Natural killer cell (primary cell): ENCODE data around the gene PPFIBP2. TPM values are rescaled to one million over a fixed set of nuclear protein-coding genes. Genes with fewer than 3 reads are reported as not detected.

Experiments
- ATAC-seq, 3 donors: fragments of 150-1000 bp in 2 of 3; fragments of 200-7000 bp in 1 of 3; cut with Tn5 transposase; 1 replicate in 1 of 3; 2 replicates in 2 of 3; pipeline ENCODE4 v1.10.0; 2021; ENCODE audit warnings: mild to moderate bottlenecking in 2 of 3, moderate library complexity in 2 of 3
- DNase-seq, 2 donors: peaks; one replicate each; pipeline versions ENCODE4 v3.0.0 to v3.0.0-alpha.2; 2013 to 2021; ENCODE audit warnings: mixed read lengths in 1 of 2
- H3K27ac ChIP-seq: one replicate; pipeline ENCODE4 v1.5.1; 2013; ENCODE audit warnings: mild to moderate bottlenecking, low read length
- H3K27me3 ChIP-seq: one replicate; pipeline ENCODE4 v1.6.1; 2013; ENCODE audit warnings: low read length; ENCODE audit not compliant: control insufficient read depth, insufficient read depth
- H3K36me3 ChIP-seq: one replicate; pipeline ENCODE4 v1.6.1; 2013; ENCODE audit warnings: low read length; ENCODE audit not compliant: control insufficient read depth, insufficient read depth
- H3K4me1 ChIP-seq: one replicate; pipeline ENCODE4 v1.6.1; 2013; ENCODE audit warnings: low read length; ENCODE audit not compliant: control insufficient read depth, insufficient read depth
- H3K4me3 ChIP-seq: one replicate; pipeline ENCODE4 v1.5.1; 2013; ENCODE audit warnings: low read length
- H3K9me3 ChIP-seq: one replicate; pipeline ENCODE4 v1.6.1; 2013; ENCODE audit warnings: low read length; ENCODE audit not compliant: control insufficient read depth, insufficient read depth
- H3K27ac Mint-ChIP-seq, 2 donors: one replicate each; pipeline ENCODE4 v1.8.0; 2022; ENCODE audit warnings: mild to moderate bottlenecking in 2 of 2, mixed read lengths in 2 of 2, moderate library complexity in 1 of 2
- H3K27me3 Mint-ChIP-seq, 2 donors: one replicate each; pipeline ENCODE4 v1.8.0; 2022; ENCODE audit warnings: low read depth in 2 of 2, mixed read lengths in 2 of 2
- H3K36me3 Mint-ChIP-seq: one replicate; pipeline ENCODE4 v1.8.0; 2022; ENCODE audit warnings: mixed read lengths
- H3K4me1 Mint-ChIP-seq, 2 donors: one replicate each; pipeline ENCODE4 v1.8.0; 2022; ENCODE audit warnings: mixed read lengths in 2 of 2
- H3K4me3 Mint-ChIP-seq: one replicate; pipeline ENCODE4 v1.8.0; 2022; ENCODE audit warnings: mild to moderate bottlenecking, moderate library complexity, mixed read lengths
- H3K9me3 Mint-ChIP-seq, 2 donors: one replicate each; pipeline ENCODE4 v1.8.0; 2022; ENCODE audit warnings: mixed read lengths in 2 of 2
- CTCF ChIP-seq: fragments of 200-600 bp; IDR thresholded peaks from one replicate; pipeline ENCODE4 v1.8.0; 2022; ENCODE audit warnings: antibody characterized with exemption
- WGBS: methylation state at CpG from one replicate; pipeline ENCODE4 v1.1.7; 2013; ENCODE audit warnings: missing lambda C conversion rate; ENCODE audit not compliant: insufficient coverage; 5-methylcytosine and 5-hydroxymethylcytosine counted together
- intact Hi-C: fragments of 100-400 bp; cut with micrococcal nuclease; formaldehyde crosslinking; loops from one replicate; pipeline ENCODE4 v1.14.2; 2022
- total RNA-seq, 4 donors: library from RNA; stranded (reverse); fragments of 120-200 nt in 1 of 4; gene quantifications; one replicate each; pipeline versions ENCODE4 v1.2.3 to v1.2.4, GENCODE V29; 2013 to 2022

Gene PPFIBP2
- total RNA-seq, 3 donors from 2014 or later (not counting 1 experiment from before 2014, with no cell fraction given): 15.1 to 23.7 (median 23.1) TPM

GRCh38 chr11:7651700-7652099 lies 137.9 kb downstream of the PPFIBP2 start:
- Histone ChIP-seq H3K27me3 (no peaks in the 10 kb centered on the region), H3K36me3 (peaks cover 21% of the 10 kb centered on the region), H3K4me3 (no peak overlapping the region), H3K9me3 (no peaks in the 10 kb centered on the region), H3K4me1 (no peaks in the 10 kb centered on the region), H3K27ac (no peak overlapping the region)
- no peaks in the 10 kb centered on the region for H3K9me3 Mint-ChIP-seq
- H3K4me1 Mint-ChIP-seq: no peaks in the 10 kb centered on the region
- DNase-seq (no peak), ATAC-seq (no peak)
- no peaks in the 10 kb centered on the region for H3K27me3 Mint-ChIP-seq
- intact Hi-C loops: no loop called here
- H3K27ac Mint-ChIP-seq: no peak overlapping the region
- H3K4me3 Mint-ChIP-seq: no peak overlapping the region
- no peaks in the 10 kb centered on the region for H3K36me3 Mint-ChIP-seq
- TF ChIP-seq CTCF: no peak
- WGBS: 95% methylated on average over 9 of the region's 9 CpGs

GRCh38 chr11:7654195-7654705 lies 140.5 kb downstream of the PPFIBP2 start:
- no peaks in the 10 kb centered on the region for H3K36me3 Mint-ChIP-seq
- no peak for TF ChIP-seq CTCF
- no peak overlapping the region for H3K27ac Mint-ChIP-seq
- 95% methylated on average over 4 of the region's 4 CpGs for WGBS
- Histone ChIP-seq H3K36me3 (peaks cover 21% of the 10 kb centered on the region), H3K4me3 (no peak overlapping the region), H3K9me3 (no peaks in the 10 kb centered on the region), H3K27ac (no peak overlapping the region), H3K27me3 (no peaks in the 10 kb centered on the region), H3K4me1 (no peaks in the 10 kb centered on the region)
- H3K4me3 Mint-ChIP-seq: no peak overlapping the region
- H3K9me3 Mint-ChIP-seq: no peaks in the 10 kb centered on the region
- no peak for ATAC-seq
- no peaks in the 10 kb centered on the region for H3K27me3 Mint-ChIP-seq
- intact Hi-C loops: no loop called here
- DNase-seq: no peak
- H3K4me1 Mint-ChIP-seq: no peaks in the 10 kb centered on the region

GRCh38 chr11:7655253-7656217 lies 141.7 kb downstream of the PPFIBP2 start:
- no peak overlapping the region for H3K4me3 ChIP-seq
- H3K36me3 ChIP-seq: peaks cover 16% of the 10 kb centered on the region
- intact Hi-C loops: no loop called here
- ATAC-seq (no peak), DNase-seq (no peak)
- H3K27me3 ChIP-seq: no peaks in the 10 kb centered on the region
- Mint-ChIP-seq H3K4me1 (no peaks in the 10 kb centered on the region), H3K27ac (no peak overlapping the region), H3K36me3 (no peaks in the 10 kb centered on the region), H3K9me3 (no peaks in the 10 kb centered on the region), H3K27me3 (no peaks in the 10 kb centered on the region), H3K4me3 (no peak overlapping the region)
- no peak for TF ChIP-seq CTCF
- H3K27ac ChIP-seq: no peak overlapping the region
- no peaks in the 10 kb centered on the region for H3K9me3 ChIP-seq
- H3K4me1 ChIP-seq: no peaks in the 10 kb centered on the region
- WGBS: 86% methylated on average over 14 of the region's 14 CpGs
